HG03066 (cell line): ENCODE measurements around the gene GAK.

Experiments
- ATAC-seq: cut with Tn5 transposase; IDR thresholded peaks from one replicate; pipeline ENCODE4 v1.9.1; 2021; ENCODE audit warnings: low read depth; ENCODE audit not compliant: unreplicated experiment

Gene GAK

GRCh38 chr4:856225-856901 is 75.8 kb downstream of the GAK start:
- ATAC-seq = no peak

DNA sequence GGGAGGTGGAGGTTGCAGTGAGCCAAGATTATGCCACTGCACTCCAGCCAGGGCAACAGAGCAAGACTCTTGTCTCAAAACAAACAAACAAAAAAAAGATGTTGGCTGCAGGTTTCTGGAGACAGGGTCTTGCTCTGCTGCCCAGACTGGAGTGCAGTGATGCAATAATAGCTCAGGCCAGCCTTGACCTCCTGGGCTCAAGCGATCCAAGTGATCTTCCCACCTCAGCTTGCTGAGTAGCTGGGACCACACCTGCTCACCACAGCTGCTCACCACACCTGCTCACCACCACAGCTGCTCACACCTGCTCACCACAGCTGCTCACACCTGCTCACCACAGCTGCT is 76.3 kb downstream of the GAK start:
- ATAC-seq = no peak

DNA sequence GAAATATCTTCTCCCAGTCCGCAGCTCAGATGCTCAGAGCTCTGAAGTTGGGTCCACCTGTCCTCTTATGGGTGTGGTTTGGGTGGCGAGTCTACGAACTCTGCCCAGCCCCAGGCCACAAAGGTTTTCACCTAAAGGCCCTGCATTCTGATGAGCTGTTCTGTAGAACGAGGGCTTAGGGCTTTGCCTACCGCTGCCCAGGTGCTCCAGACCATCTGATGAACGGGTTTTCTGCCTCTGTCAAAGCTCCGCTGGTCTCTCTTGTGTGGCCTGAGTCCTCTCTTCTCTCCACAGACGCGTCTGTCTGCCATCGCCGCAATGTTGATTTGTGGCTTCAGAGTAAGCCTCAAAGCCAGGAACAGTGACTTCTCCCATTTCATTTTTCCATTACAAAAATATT is 77.8 kb downstream of the GAK start:
- no peak for ATAC-seq

- ATAC-seq = no peak
Observed at GRCh38 chr4:853416-853781, 78.7 kb downstream of the GAK start.

DNA sequence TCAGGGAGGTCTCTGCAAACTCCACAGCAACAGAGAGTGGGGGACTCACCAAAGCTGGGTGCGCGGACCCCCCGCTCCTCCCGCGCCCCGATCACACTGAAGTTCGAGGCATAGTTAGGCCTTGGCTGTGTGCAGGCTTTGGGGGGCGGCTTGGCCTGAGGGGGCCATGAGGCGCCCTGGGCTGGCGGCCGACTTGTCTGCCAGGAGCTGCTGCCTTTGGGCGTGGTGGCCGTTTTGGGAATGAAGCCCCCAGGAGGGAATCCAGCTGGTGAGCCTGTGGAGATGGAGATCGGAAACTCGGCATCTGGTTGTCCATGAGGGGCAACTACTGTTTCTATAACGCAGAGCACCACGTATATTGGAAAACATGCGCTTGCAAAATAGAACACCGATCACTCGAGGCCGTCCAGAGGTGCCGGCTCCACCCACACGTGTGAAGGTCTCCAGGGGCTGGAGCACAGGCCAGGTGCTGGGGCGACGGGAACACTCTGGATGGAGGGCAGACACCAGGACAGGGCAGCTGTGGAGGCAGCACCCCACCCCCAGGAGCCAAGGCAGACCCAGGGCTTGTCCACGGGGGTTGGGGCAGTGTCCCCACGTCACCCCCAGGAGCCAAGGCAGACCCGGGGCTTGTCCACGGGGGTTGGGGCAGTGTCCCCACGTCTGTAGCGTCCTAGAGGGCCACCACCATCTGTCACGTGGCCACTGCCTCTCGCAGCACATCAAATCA is 80.2 kb downstream of the GAK start:
- no peak for ATAC-seq

DNA sequence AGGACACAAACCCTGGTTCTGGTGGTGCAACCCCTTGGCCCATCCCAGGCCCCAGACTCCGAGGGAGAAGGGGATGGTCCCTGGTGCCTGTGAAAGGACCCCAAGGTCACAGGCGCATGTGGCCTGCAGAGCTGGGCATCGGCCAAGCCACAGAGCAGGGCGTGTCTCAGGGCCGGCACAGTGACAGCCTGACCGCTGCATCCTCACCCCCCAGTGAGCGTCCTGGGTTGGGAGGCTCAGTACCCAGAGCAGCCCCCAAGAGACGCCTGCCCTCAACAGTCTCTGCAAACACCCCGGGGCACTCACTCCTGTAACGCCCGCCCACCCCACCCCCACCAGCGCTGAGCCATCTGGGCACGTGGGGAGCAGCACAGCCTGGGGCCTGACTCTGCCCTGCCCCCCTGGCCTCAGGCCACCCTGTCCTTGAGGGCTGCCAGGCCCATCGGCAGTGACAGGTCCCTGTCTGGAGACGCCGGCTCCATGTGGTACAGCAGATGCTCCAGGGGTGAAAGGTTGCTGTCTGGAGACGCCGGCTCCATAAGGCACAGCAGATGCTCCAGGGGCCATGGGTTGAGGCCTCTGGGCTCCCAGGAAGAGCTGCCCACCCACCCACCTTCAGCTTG is 81.7 kb downstream of the GAK start:
- no peak for ATAC-seq

DNA sequence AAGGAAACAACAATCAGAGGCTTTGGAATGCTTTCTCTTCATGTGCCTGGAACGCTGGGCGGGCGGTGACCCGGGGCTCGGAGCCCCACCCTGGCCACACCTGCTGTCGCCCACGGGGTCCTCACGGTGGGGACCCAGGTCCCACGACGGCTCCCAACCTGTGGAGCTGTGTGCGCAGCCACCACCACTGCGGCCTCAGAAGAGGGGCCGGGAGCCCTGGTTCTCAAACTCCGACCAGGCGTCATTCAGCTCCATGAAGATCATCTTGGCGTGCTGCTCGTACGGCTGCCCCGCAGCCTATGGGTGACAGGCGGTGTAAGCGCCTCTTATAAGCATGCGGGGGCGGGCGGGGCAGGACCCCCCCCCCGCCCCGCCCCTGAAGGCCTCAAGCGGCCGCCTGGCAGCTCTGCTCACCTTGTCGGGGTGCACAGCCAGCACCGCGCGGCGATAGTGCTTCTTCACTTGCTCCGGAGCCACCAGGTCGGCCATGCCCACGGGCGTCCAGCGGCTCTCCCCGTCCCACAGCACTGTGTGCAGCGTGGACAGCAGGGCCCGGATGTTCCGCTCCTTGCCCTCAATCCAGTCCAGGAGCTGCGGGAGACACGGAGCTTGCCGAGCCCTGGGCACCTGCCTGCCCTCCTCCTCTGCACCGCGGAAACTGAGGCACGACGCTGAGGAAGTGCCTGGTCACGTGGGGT is 82.5 kb downstream of the GAK start:
- ATAC-seq = no peak

DNA sequence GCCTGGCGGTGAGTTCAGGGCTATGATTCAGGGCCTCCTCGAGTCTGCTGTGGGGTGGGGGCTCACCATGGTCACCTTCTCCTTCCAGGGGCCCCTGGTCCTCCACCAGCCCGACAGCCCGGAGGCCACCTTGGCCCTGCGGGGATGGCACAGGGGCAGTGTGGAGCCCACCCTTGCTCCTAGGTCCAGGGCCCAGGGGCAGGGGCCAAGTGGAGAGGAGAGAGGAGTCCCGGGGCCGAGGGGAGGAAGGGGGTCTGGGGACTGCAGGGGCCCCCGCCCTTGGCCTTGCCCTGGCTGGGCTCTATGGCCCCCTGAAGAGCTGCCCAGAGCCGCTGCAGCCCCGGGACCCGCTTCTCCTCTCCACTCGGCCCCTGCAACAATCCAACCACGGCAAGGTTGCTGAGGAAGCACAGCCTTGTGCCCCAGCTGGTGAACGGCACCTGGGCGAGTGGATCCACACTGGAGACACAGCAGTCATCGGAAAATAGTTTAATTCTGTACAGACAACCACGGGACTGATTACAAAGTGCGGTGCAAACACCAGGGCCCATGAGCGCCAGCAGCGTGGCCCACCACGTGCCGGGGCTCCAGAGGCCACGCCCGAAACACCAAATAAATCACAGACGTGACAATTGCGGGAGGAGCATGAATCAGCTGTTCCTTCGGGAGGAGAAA is 83.2 kb downstream of the GAK start:
- no peak for ATAC-seq

DNA sequence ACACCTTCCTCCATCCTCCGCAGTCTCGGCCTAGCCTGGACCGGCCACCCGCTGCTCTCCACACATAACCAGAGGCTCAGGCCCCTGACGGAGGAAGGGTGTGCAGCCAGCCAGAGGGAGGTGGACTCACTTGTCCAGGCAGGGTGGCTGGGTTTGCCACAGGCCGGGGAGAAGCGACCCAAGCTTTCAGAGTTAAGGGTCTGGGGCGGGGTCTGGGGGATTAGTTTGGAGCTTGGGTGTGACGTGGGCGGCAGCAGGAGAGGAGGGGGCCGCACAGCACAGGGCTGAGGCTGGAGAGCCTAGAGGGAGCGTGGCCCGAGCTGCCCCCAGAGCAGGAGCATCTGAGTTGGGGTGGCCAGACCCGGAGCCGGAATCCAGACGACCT is 83.8 kb downstream of the GAK start:
- ATAC-seq = no peak

GRCh38 chr4:845836-846251 is 86.3 kb downstream of the GAK start:
- no peak for ATAC-seq

DNA sequence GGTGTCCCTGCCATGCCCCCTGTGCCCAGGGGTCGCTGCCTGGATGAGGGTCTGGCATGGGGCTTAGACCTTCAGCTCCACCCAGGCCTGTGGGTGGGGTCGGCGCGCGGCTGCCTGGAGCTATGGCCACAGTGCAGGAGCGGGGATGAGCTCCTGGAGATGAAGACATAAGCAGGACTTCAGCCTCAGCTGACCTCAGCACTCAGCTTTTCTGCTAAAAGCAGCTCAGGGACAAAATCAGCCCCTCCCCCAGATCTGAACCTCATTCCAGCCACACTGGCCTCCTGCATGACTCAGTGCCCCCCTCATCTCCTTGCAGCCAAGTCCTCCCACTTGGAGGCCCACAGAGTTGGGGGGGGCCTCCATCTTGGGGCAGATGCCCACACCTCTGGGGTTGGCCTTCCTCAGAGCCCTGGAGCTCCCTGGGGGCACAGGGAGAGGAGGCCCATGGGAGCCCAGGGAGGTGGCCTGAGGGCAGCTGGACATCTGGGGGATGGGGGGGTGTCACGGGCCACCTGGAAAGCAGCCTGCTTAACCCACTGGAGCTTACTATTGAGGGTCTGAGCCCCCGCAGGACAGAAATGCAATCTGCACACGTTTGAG is 86.8 kb downstream of the GAK start:
- ATAC-seq = no peak

- ATAC-seq = no peak
Observed at GRCh38 chr4:844752-845232, 87.3 kb downstream of the GAK start.

- ATAC-seq = no peak
Observed at GRCh38 chr4:839675-840443, 92.3 kb downstream of the GAK start.

DNA sequence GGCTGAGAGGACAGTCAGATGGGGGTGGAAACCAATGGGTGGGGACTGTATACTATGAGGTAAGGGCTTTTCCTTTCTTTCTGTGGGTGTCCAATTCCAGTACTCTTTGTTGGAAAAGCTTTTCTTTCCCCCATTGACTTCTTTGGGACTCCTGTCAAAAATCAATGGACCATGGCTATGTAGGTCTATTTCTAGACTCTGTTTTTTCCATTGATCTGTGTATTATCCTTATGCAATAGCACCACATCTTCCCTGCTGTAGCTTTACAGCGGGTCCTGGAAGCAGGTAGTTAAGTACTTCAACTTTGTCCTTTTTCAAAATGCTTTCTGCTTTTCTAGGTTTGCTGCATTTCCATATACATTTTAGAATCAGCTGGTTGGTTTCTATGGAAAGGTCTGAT is 94.3 kb downstream of the GAK start:
- no peak for ATAC-seq

DNA sequence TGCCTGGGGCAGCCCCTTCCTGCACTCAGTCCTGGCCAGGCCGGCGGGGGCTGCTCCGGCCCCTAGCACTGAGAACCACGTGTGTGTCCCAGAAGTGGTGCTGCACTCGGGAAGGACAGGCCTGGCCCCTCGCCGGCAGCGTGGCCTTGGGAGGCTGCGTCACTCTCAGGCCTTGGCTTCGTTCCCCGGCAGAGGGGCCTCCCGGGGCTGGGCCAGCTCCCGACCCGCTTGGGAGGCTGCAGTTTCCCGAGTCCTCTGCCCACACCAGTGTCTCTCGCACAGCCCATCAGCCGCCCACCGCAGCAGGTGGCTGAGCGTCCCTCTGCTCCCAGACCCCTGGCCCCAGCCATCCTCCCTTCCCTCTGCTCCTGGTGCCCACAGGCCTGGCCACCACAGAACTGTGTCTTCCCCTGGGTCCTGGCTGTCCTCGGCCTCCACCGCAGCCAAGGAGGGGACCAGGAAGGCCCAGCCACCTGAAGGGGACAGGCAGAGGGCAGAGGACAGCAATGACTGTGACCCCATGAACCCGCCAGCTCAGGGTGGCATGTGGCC is 95.3 kb downstream of the GAK start:
- no peak for ATAC-seq

GRCh38 chr4:836003-836511 is 96.1 kb downstream of the GAK start:
- no peak for ATAC-seq

DNA sequence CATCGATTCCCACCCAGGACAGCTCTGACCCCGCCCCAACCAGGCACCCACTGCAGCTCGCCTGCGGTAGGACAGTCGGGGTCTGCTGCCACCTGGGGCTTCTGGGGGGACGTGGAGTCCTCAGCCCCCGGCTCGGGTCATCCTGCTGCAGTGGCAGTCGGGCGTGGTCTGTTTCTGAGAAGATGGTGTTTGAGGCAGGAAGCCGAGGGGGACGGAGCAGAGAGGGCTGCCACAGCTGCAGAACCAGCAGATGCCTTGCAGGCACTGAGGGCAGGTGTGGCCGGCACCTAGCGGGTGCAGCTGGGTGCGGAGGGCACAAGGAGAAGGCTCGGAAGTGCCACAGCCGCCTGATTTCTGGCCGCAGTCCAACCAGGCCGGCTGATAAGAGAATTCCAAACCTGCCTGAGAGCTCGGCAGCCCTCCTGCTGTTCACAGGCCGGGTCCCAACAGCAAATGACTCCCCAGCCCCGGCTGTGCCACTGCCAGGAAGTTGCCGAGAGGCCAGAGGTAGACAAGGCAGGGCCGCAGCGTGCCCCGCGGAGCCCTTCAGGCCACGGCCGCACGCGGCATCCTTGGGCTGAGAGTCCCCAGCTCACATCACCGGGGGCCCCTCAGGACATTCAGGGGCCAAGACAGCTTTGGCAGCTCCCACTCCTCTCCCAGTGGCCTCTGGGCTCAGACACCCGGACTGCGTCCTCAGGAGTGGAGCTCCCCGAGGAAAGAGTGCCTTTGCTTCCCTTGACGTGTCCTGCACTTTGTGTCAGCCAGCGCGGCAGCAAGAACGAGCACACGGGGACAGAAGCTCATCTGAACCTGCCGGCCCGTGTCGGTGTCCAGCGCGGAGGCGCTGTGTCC is 96.7 kb downstream of the GAK start:
- ATAC-seq = no peak
